ENCODE measurements around the gene SYNM.
"Not testable (repeated sequence)": the region's sequence is repeated elsewhere in the genome, so short reads cannot be mapped to it uniquely, and the experiment has no call there.

Gene SYNM

DNA sequence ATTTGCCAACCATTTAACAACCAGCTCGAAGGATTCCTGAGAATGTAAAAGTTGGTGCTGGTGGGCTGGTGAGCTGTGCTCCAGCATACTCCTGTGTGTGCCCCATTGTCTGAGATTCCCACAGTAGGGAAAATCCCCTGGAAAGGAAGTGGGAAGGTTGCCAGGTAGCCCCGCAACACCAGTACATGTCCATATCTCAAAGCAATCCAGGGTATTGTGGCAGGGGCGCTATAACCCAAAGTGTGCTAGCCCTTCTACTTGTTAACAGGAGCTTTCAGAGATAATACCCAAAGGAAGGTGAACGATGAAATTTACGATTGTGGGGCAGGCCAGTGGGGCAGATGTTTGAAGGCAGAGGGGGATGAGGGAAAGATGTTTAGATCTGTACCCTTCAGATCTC lies 42.7 kb upstream of the SYNM start:
- TF ChIP-seq, protein P1, sequence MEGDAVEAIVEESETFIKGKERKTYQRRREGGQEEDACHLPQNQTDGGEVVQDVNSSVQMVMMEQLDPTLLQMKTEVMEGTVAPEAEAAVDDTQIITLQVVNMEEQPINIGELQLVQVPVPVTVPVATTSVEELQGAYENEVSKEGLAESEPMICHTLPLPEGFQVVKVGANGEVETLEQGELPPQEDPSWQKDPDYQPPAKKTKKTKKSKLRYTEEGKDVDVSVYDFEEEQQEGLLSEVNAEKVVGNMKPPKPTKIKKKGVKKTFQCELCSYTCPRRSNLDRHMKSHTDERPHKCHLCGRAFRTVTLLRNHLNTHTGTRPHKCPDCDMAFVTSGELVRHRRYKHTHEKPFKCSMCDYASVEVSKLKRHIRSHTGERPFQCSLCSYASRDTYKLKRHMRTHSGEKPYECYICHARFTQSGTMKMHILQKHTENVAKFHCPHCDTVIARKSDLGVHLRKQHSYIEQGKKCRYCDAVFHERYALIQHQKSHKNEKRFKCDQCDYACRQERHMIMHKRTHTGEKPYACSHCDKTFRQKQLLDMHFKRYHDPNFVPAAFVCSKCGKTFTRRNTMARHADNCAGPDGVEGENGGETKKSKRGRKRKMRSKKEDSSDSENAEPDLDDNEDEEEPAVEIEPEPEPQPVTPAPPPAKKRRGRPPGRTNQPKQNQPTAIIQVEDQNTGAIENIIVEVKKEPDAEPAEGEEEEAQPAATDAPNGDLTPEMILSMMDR (IDR thresholded peaks at IDR 0.05), result no peak
- DNase-seq (ENCODE audit: low spot score), result no peak
- Histone ChIP-seq H3K27ac (no peak overlapping the region), H3K4me3 (no peak overlapping the region)

DNA sequence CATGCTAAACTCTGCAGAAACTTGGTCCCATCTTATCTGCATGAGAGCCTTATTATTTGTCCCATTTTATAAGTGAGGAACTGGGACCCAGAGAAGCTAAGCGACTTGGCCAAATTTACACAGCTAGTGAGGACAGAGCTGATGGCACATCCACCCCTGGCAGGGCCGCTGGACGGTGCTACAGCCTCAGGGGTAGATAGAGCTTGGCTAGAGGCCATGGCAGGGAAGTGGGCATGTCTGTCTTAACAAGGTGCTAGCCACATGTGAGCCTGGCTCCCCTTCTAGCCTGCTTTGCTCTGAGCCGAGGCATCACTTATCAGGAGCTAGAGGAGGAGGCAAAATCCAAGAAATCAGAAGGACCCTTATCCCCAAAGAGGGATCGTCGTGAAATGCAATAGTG lies 36.7 kb upstream of the SYNM start:
- TF ChIP-seq, protein P1 (IDR thresholded peaks at IDR 0.05), result no peak
- H3K4me3 ChIP-seq, result no peak overlapping the region
- no peak overlapping the region for H3K27ac ChIP-seq
- DNase-seq (ENCODE audit: low spot score), result no peak

DNA sequence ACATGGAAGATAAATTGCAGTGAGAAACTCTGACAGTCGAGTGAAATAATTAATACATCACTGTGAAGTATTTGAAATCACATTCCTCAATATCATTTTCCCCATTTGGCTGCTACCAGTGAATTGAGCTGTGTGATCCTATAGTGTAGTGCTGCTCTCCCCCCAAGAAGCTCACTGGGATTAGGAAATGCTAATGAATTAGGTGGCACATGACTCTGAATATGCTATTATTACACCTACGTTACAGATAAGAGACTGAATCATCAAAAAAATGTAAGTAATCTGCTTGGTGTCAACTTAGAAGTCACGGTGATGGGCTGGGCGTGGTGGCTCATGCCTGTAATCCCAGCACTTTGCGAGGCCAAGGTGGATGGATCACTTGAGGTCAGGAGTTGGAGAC lies 34.7 kb upstream of the SYNM start:
- TF ChIP-seq, protein P1 (IDR thresholded peaks at IDR 0.05), result no peak
- DNase-seq (ENCODE audit: low spot score), result no peak
- H3K4me3 ChIP-seq, result no peak overlapping the region

DNA sequence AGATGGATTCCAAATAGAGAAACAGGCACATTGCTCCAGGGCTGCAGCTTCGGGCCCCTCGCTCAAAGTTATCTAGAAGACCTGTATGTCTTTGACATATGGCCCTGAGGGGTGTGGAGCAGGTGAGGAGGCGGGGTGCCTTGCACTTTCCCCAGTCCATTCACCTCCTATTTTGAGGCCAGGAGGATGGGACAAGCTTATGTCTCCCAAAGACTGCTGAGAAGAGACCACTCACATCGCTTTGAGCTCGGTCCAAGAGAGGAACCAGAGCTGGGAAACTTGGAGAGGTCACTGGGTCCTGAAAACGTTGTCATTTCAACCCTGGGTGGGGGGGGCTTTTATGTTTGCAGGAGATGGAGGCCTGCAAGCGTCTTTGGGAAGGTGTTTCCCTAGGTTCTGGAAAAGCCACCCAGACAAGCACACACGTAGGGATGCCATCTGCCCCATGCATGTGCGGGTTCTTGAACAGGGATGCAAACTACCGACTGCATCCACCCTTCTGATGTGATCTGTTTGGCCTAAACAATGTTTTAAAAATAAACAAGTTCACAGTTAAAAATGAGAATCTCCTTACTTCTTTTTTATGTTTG lies 33.7 kb upstream of the SYNM start:
- no peak overlapping the region for H3K27ac ChIP-seq
- no peak for DNase-seq (ENCODE audit: low spot score)
- TF ChIP-seq, protein P1 (IDR thresholded peaks at IDR 0.05), result no peak
- H3K4me3 ChIP-seq, result no peak overlapping the region

More for the DNA sequence above, 34.7 kb upstream of the SYNM start:
- no peak overlapping the region for H3K27ac ChIP-seq

DNA sequence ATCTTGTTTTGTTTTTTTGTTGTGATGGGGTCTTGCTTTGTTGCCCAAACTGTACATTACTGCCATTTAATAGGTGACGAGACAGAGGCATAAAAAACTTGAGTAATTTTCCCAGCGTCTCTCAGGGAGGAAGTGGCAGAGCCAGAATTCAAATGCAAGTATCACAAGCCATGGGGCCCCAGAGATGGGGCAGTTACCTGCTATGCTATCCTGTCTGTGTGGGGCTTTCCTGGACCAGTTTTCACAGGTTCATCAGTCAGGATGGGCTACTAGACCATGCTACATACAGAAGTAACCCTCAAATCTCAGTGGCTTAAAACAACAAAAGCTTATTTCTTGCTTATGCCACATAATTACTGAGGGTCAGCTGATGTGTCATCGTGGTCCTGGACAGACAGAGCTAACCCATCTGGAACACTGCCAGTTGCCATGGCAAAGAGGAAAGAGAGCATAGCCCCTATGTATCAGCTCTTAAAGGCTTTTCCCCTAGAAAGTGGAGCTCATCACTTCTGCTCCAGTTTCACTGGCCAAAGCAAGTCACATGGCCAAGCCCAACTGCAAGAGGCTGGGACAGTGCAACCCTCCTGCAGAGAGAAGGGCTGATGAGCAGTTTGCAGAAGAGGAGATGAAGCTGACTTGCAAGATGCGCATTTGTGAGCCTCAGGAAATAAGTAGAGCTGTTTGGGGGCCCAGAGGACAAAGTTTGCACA lies 31.7 kb upstream of the SYNM start:
- Histone ChIP-seq H3K4me3 (no peak overlapping the region), H3K27ac (no peak overlapping the region)
- peak; percentile 46 for DNase-seq (ENCODE audit: low spot score)
- TF ChIP-seq, protein P1 (IDR thresholded peaks at IDR 0.05), result no peak

DNA sequence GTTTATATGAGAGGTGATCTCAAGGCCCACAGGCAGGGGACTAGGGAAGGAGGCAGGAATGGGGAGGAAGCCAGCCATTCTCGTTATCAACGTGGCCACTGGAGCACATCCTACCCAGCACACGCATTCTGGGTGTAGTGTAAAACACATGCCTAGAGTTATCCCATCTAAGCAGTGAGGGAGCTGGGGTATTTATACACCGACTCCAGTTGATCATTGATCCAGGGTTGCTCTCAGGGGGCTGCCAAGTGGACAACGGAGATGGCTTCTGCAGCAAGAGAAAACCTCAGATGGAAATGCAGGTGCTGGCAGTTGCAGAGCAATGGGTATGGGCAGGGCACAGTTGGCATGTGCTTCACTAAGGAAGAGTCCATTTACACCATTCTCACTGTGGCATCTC lies 30.4 kb upstream of the SYNM start:
- H3K27ac ChIP-seq, result no peak overlapping the region
- peak; percentile 2 for DNase-seq (ENCODE audit: low spot score)
- H3K4me3 ChIP-seq, result no peak overlapping the region
- TF ChIP-seq, protein P1 (IDR thresholded peaks at IDR 0.05), result no peak

DNA sequence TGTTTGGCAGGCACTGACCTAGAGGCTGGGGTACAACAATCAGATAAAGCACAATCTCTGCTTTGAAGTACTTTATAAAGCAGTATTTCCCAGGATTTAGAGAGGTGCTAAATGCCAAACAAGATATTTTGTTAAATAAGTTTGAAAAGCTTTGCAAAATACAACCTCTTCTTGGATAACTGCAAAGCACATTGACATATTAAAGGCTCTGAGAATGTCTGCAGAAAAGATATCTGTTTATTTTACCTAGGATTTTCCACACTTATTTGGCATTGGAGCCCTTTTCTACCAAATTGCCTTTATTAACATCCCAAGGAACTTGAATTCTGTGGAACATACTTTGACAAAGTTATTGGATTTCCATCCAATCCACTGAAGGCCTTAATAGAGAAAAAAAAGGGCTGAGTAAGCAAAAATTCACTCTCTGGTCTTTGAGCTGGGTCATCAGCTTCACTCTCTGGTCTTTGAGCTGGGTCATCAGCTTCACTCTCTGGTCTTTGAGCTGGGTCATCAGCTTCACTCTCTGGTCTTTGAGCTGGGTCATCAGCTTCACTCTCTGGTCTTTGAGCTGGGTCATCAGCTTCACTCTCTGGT lies 29.7 kb upstream of the SYNM start:
- DNase-seq (ENCODE audit: low spot score); H3K27ac ChIP-seq; H3K4me3 ChIP-seq: not testable (repeated sequence)

Data from coronary artery (tissue), 2 donors.